Measurements from ENCODE around the gene PREX1.

Gene PREX1

GRCh38 chr20:48681873-48682426 is 145.8 kb downstream of the PREX1 start:
- DNase-seq (ENCODE audit: low read depth in 2 of 2), result no peak

GRCh38 chr20:48681201-48681872 is 146.5 kb downstream of the PREX1 start:
- DNase-seq (ENCODE audit: low read depth in 2 of 2), result no peak

- no peak for DNase-seq (ENCODE audit: low read depth in 2 of 2)
Observed at GRCh38 chr20:48680650-48681049, 147.1 kb downstream of the PREX1 start.

- no peak for DNase-seq (ENCODE audit: low read depth in 2 of 2)
Observed at GRCh38 chr20:48679599-48679998, 148.2 kb downstream of the PREX1 start.

- DNase-seq (ENCODE audit: low read depth in 2 of 2), result no peak
Observed at GRCh38 chr20:48679011-48679410, 148.8 kb downstream of the PREX1 start.

GRCh38 chr20:48678421-48678820 is 149.4 kb downstream of the PREX1 start:
- no peak for DNase-seq (ENCODE audit: low read depth in 2 of 2)

- no peak for DNase-seq (ENCODE audit: low read depth in 2 of 2)
Observed at GRCh38 chr20:48676795-48677460, 150.9 kb downstream of the PREX1 start.

GRCh38 chr20:48676125-48676524 is 151.7 kb downstream of the PREX1 start:
- DNase-seq (ENCODE audit: low read depth in 2 of 2), result no peak

- no peak for DNase-seq (ENCODE audit: low read depth in 2 of 2)
Observed at GRCh38 chr20:48674461-48674860, 153.3 kb downstream of the PREX1 start.

GRCh38 chr20:48673507-48673906 is 154.3 kb downstream of the PREX1 start:
- no peak for DNase-seq (ENCODE audit: low read depth in 2 of 2)

GRCh38 chr20:48672324-48672723 is 155.5 kb downstream of the PREX1 start:
- DNase-seq (ENCODE audit: low read depth in 2 of 2), result no peak

GRCh38 chr20:48671141-48671540 is 156.7 kb downstream of the PREX1 start:
- DNase-seq (ENCODE audit: low read depth in 2 of 2), result no peak

GRCh38 chr20:48669946-48670605 is 157.7 kb downstream of the PREX1 start:
- DNase-seq (ENCODE audit: low read depth in 2 of 2), result no peak

- no peak for DNase-seq (ENCODE audit: low read depth in 2 of 2)
Observed at GRCh38 chr20:48668451-48668946, 159.3 kb downstream of the PREX1 start.

- DNase-seq (ENCODE audit: low read depth in 2 of 2), result no peak
Observed at GRCh38 chr20:48667889-48668413, 159.8 kb downstream of the PREX1 start.

- no peak for DNase-seq (ENCODE audit: low read depth in 2 of 2)
Observed at GRCh38 chr20:48667481-48667880, 160.3 kb downstream of the PREX1 start.

- no peak for DNase-seq (ENCODE audit: low read depth in 2 of 2)
Observed at GRCh38 chr20:48665785-48666184, 162.0 kb downstream of the PREX1 start.

- no peak for DNase-seq (ENCODE audit: low read depth in 2 of 2)
Observed at GRCh38 chr20:48662711-48663110, 165.1 kb downstream of the PREX1 start.

- no peak for DNase-seq (ENCODE audit: low read depth in 2 of 2)
Observed at GRCh38 chr20:48661575-48662455, 166.0 kb downstream of the PREX1 start.

GRCh38 chr20:48660788-48661187 is 167.0 kb downstream of the PREX1 start:
- DNase-seq (ENCODE audit: low read depth in 2 of 2), result no peak

- DNase-seq (ENCODE audit: low read depth in 2 of 2), result no peak
Observed at GRCh38 chr20:48659858-48660257, 167.9 kb downstream of the PREX1 start.
